ENCODE measurements around the gene NHLRC4. TPM values are rescaled to one million over a fixed set of nuclear protein-coding genes. Genes with fewer than 3 reads are reported as not detected.

NHLRC4 gene
- polyA plus RNA-seq, 3 donors: 0.29 to 0.57 (median 0.36) TPM

- H3K4me3 ChIP-seq (replicated peaks in 1 of 3; ENCODE audit: low read depth in 2 of 3, low read length in 3 of 3): no peak overlapping the region
- peaks cover 2 to 5% of the 10 kb centered on the region in 2 donors for H3K36me3 Mint-ChIP-seq
- H2AFZ ChIP-seq (ENCODE audit: insufficient read depth, low read depth, low read length, poor library complexity, severe bottlenecking): no peak overlapping the region
- no peak for TF ChIP-seq CTCF (IDR thresholded peaks at IDR 0.05)
- no peaks in the 10 kb centered on the region for H3K4me1 Mint-ChIP-seq
- DNase-seq: no peak
- H3K27ac ChIP-seq (ENCODE audit: low read depth in 1 of 2, low read length in 2 of 2): no peak overlapping the region
- peak overlapping the region in 1 of 2 donors; percentile 51 for H3K4me3 Mint-ChIP-seq
- H3K79me2 ChIP-seq (ENCODE audit: insufficient read depth, low read length): no peaks in the 10 kb centered on the region
- intact Hi-C loops (cut with micrococcal nuclease): no loop called here
- no peaks in the 10 kb centered on the region for H3K4me1 ChIP-seq (ENCODE audit: control insufficient read depth in 1 of 2, insufficient read depth in 2 of 2, low read length in 2 of 2)
- H3K4me2 ChIP-seq (replicated peaks; ENCODE audit: extremely low read depth, low read length, poor library complexity, severe bottlenecking): no peak overlapping the region
- no peak overlapping the region for H3K27ac Mint-ChIP-seq
- 80% methylated on average over 21 of the region's 23 CpGs for WGBS (ENCODE audit: insufficient coverage)
- H3K9ac ChIP-seq (ENCODE audit: insufficient read depth, low read length, poor library complexity, severe bottlenecking): no peak overlapping the region
- peaks cover 21 to 46% (median 41%) of the 10 kb centered on the region in 3 donors for H3K27me3 Mint-ChIP-seq (ENCODE audit: low read depth in 3 of 3)
- no peaks in the 10 kb centered on the region for H4K20me1 ChIP-seq (ENCODE audit: insufficient read depth, low read length)
- H3K36me3 ChIP-seq (replicated peaks in 1 of 2; ENCODE audit: control insufficient read depth in 1 of 2, insufficient read depth in 2 of 2, low read length in 2 of 2): peaks cover 3 to 15% of the 10 kb centered on the region in 2 donors
- peaks cover 7 to 31% of the 10 kb centered on the region in 2 donors for H3K27me3 ChIP-seq (ENCODE audit: control insufficient read depth in 2 of 2, insufficient read depth in 2 of 2, low read length in 2 of 2)
- H3K9me3 Mint-ChIP-seq: peaks cover 0 to 3% (median 1%) of the 10 kb centered on the region in 7 donors
- no peaks in the 10 kb centered on the region for H3K9me3 ChIP-seq (replicated peaks in 1 of 2; ENCODE audit: control insufficient read depth in 1 of 2, insufficient read depth in 1 of 2, low read length in 2 of 2)
These were observed 9.1 kb upstream of the NHLRC4 start for GRCh38 chr16:557463-558297.

DNA sequence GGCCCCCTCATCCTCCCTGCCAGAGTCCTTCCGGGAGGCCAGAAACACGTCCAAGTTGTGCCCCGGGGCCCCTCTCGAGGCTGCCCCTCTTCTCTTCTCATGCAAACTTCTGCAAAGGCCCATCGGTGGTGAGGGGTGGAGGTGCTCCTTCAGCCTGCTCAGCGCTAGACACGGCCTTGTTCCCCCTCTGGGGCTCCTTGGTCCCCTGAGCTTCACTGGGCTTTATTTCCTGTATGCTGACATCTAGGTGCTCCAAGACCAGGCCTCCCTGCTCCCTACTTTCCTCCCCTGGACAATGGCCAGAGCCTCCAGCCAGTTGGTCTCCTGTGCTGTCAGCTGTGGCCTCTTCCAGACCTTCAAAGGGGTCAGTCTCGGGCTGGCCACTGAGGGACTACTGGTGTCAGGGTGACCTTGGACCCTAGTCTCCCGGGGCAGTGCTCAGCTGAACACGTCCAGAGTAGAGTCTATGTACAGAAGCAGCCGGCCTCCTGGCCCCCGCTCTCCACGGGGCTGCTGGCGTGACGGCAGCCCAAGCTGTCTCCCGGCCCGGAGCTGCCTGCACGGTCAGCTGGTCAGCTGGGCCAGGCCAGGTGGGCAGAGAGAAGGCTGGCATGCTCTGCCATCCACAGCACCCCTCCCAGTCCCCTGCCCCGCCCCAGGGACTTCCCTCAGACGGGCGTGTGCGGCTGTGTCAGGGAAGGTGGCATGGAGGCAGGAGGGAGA is 8.3 kb upstream of the NHLRC4 start:
- intact Hi-C loops (cut with micrococcal nuclease): no loop called here
- no peak for DNase-seq
- H3K79me2 ChIP-seq (ENCODE audit: insufficient read depth, low read length): no peaks in the 10 kb centered on the region
- H3K9me3 Mint-ChIP-seq: peaks cover 0 to 3% (median 1%) of the 10 kb centered on the region in 7 donors
- H3K36me3 ChIP-seq (replicated peaks in 1 of 2; ENCODE audit: control insufficient read depth in 1 of 2, insufficient read depth in 2 of 2, low read length in 2 of 2): peaks cover 0 to 9% of the 10 kb centered on the region in 2 donors
- no peak overlapping the region for H3K4me2 ChIP-seq (replicated peaks; ENCODE audit: extremely low read depth, low read length, poor library complexity, severe bottlenecking)
- peaks cover 25 to 46% (median 45%) of the 10 kb centered on the region in 3 donors for H3K27me3 Mint-ChIP-seq (ENCODE audit: low read depth in 3 of 3)
- no peak for TF ChIP-seq CTCF (IDR thresholded peaks at IDR 0.05)
- no peak overlapping the region for H3K4me3 ChIP-seq (replicated peaks in 1 of 3; ENCODE audit: low read depth in 2 of 3, low read length in 3 of 3)
- no peak overlapping the region for H3K27ac Mint-ChIP-seq
- H3K4me1 Mint-ChIP-seq: no peaks in the 10 kb centered on the region
- no peaks in the 10 kb centered on the region for H3K9me3 ChIP-seq (replicated peaks in 1 of 2; ENCODE audit: control insufficient read depth in 1 of 2, insufficient read depth in 1 of 2, low read length in 2 of 2)
- H3K27ac ChIP-seq (ENCODE audit: low read depth in 1 of 2, low read length in 2 of 2): no peak overlapping the region
- no peaks in the 10 kb centered on the region for H4K20me1 ChIP-seq (ENCODE audit: insufficient read depth, low read length)
- H2AFZ ChIP-seq (ENCODE audit: insufficient read depth, low read depth, low read length, poor library complexity, severe bottlenecking): no peak overlapping the region
- H3K9ac ChIP-seq (ENCODE audit: insufficient read depth, low read length, poor library complexity, severe bottlenecking): no peak overlapping the region
- H3K4me3 Mint-ChIP-seq: peak overlapping the region in 1 of 2 donors; percentile 53
- peaks cover 2 to 3% of the 10 kb centered on the region in 2 donors for H3K36me3 Mint-ChIP-seq
- WGBS (ENCODE audit: insufficient coverage): 75% methylated on average over 11 of the region's 22 CpGs
- H3K4me1 ChIP-seq (ENCODE audit: control insufficient read depth in 1 of 2, insufficient read depth in 2 of 2, low read length in 2 of 2): no peaks in the 10 kb centered on the region
- peaks cover 7 to 31% of the 10 kb centered on the region in 2 donors for H3K27me3 ChIP-seq (ENCODE audit: control insufficient read depth in 2 of 2, insufficient read depth in 2 of 2, low read length in 2 of 2)

Measured in CD14-positive monocyte (primary cell).